Activated naive CD4-positive, alpha-beta T cell treated with Interleukin-2 at 50 U/mL for 16 hours (primary cell): ENCODE data around the gene KIF1B.
"Not testable (repeated sequence)": the region's sequence is repeated elsewhere in the genome, so short reads cannot be mapped to it uniquely, and the experiment has no call there.

ENCODE experiments used
- DNase-seq: peaks from one replicate; pipeline ENCODE4 v3.0.0-alpha.2; 2020

Gene KIF1B

DNA sequence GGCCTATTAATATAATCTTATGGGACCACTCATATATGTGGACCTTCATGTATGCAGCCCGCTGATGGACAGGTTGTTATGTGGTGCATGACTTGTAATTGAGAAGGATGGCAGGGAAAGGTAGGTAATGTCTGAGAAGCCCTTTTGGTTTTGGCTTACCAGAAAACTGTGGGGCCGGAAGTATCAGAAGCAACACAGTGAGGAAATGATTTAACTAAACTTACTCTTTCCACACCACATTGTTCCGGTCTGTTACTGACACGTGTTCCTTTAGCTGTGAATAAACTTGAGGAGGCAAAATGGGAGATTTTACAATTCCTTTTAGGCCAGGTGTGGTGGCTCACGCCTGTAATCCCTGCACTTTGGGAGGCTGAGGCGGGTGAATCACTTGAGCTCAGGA, 32.4 kb downstream of the KIF1B start:
- no peak for DNase-seq

DNA sequence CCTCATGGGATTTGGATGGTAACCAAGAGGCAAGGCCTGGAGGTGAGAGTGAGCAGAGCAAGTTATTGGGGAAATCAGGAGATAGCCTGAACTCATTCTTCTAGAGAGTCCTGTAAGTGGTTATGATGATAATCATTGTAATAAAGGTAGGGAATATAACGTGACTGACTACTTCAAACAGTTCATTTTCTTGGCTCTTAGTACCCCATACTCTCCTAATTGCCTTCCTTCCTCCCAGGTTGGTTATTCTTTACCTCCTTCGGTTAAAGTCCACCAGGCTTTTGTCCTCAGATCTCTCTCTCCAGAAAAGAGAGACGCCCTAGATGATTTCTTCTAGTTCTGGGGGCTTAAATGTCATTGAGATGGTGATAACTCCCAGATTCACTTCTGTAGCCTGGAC, 35.3 kb downstream of the KIF1B start:
- DNase-seq: no peak

DNA sequence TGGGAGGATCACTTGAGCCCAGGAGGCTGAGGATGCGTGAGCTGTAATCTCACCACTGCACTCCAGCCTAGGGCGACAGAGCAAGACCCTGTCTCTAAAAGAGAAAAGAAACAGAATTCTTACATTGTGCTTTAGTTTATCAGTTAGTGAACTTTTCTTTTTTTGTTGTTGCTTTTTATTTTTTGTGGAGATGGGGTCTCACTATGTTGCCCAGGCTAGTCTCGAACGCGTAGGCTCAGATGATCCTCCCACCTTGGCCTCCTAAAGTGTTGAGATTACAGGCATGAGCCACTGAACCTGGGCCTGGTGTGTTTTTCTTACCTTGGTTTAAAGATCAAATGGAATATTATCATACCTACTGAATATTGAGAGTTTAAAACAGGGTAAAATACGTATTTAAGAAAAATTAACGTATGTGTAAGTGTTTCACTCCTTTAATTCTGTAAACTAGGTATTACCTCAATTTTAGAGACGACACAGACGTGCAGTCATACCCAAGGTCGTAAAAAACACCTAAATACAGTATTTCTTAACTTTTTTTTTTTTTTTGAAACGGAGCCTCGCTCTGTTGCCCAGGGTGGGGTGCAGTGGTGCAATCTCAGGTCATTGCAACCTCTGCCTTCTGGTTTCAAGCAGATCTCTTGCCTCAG, 39.6 kb downstream of the KIF1B start:
- DNase-seq: no peak

DNA sequence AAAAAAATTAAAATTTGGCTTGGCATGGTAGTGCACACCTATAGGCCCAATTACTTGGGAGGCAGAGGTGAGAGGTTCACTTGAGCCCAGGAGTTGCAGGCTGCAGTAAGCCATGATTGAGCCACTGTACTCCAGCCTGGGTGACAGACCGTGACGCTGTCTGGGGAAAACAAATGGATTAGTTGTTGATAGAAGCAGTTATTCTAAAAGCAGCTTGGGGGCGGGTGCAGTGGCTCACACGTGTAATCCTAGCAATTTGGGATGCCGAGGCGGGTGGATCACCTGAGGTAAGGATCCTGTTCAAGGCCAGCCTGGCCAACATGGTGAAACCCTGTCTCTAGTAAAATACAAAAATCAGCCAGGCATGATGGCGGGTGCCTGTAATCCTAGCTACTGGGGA, 40.3 kb downstream of the KIF1B start:
- no peak for DNase-seq

DNA sequence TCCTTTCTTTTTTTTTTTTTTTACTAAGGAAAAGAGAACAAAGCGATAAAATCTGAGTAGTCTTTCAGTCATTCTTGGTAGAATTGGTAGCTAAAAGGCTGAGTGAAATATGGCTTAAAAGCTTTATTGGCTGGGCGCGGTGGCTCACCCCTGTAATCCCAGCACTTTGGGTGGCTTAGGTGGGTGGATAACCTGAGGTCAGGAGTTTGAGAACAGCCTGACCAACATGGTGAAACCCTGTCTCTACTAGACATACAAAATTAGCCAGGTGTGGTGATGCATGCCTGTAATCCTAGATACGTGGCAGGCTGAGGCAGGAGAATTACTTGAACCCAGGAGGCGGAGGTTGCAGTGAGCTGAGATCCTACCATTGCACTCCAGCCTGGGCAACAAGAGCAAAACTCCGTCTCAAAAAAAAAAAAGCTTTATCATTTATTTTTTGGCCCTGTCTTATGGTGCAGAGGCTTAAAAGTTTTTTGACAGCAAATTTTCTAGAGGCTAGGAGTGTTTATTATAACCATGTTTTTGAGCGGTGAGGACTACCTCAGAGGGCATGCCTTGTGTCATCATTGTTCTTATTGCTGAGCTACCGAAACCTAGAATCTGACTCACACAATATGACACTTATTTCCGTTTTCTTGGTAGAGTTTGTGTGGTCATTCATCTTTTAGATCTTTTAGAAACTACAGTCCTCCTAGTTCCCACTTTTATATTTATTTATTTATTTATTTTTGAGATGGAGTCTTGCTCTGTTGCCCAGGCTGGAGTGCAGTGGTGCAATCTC, 41.1 kb downstream of the KIF1B start:
- DNase-seq: not testable (repeated sequence)

DNA sequence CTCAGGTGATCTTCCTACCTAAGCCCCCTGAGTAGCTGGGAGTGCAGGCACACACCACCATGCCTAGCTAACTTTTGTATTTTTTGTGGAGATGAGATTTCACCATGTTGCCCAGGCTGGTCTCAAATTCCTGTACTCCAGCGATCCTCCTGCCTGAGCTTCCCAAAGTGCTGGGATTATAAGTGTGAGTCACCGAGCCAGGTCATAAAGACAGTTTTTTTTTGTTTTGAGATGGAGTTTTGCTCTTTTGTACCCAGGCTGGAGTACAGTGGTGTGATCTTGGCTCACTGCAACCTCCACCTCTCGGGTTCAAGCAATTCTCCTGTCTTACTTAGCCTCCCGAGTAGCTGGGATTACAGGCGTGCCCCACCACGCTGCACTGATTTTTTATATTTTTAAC, 42.1 kb downstream of the KIF1B start:
- DNase-seq: no peak

DNA sequence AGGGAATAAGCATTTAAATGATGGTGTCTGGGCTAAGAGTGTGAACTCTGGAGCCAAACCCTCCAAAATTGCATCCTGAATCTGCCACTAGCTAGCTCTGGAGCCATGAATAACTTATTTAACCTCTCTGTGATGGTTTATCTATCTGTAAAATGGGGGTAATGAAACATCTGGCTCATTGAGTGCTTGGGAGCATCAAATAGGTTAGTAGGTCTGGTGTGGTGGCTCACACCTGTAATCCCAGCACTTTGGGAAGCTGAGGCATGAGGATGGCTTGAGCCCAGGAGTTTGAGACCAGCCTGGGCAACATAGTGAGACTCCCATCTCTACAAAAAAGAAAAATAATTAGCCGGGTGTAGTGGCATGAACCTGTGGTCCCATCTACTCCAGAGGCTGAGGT, 42.8 kb downstream of the KIF1B start:
- DNase-seq: no peak

DNA sequence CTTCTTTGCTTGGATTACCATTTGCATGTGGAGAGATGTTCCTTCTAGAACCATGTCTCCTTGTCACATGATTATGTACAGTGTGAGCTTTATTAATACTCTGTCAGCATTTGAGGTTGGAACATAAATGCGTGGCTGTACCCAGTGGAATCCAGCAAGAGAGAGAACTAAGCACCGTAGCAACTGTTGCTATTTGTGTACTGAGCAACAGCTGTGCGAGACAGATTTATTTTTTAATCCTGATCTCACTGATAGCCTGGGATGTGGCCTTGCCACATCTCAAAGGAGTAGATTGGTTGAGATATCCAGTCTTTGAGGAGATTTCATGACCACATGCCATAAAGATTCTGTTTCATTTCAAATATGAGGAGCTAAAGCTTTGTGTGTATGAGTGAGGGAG, 43.4 kb downstream of the KIF1B start:
- DNase-seq: no peak

DNA sequence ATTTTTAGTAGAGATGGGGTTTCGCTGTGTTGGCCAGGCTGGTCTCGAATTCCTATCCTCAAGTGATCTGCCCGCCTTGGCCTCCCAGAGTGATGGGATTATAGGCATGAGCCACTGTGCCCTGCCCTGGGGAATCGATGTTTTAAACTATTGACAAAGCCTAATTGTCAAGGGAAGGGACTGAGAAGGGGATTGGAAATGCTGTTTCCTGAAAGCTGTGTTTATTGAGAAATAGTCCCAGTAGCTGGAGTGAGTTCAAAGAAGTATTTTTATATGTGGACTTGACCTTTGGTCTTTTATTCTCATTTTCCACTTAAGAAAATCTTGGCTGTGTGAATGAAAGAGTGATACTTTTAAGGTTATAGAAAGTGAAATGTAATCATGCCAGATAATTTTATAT, 47.5 kb downstream of the KIF1B start:
- DNase-seq: no peak

DNA sequence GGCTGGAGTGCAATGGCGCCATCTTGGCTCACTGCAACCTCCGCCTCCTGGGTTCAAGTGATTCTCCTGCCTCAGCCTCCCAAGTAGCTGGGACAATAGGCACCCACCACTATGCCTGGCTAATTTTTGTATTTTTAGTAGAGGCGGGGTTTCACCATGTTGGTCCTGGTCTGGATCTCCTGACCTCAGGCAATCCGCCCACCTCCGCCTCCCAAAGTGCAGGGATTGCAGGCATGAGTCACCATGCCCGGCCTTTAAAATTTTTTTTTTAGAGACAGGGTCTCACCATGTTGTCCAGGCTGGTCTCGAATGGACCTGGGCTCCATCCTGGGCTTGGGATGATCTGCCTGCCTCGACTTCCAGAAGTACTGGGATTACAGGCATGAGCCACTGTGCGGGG, 49.2 kb downstream of the KIF1B start:
- DNase-seq: not testable (repeated sequence)

DNA sequence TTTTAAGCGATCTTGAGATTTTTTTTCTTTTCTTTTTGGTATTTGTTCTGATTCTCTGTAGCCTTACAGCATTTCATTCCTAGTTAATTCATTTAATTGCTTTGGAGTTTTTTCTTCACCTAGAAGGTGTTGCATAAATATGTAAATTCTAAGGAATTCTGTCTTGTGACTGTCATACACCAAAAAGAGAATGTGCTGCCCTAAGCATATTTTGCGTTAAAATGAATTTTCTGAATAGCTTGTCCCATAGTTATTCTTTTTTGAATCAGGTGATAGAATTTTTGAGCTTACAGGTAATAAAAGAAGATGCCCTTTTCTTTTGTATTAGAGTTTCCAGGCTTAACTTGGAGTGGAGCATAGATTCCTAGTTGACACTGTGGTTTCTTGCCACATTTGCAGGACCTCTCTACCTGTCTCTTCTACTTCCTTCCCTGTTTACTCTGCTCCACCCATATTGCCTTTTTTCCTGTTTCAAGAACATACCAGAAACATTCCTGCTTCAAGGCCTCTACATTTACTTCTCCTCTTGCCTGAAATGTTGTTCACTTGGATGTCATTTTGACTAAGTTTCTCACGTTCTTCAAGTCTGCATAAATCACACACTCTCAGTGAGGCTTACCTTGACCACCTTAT, 53.2 kb downstream of the KIF1B start:
- no peak for DNase-seq

DNA sequence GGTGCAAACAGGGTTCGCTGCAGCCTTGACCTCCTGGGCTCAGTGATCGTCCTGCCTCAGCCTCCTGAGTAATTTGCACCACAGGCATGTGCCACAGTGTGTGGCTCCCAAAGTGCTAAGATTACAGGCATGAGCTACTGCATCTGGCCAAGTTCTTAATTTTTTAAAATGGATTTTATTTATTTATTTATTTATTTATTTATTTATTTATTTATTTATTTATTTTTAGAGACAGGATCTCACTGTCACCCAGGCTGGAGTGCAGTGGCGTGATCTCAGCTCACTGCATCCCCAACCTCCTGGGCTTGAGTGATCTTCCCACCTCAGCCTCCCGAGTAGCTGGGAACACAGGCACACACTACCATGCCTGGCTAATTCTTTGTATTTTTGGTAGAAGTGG, 54.7 kb downstream of the KIF1B start:
- no peak for DNase-seq

DNA sequence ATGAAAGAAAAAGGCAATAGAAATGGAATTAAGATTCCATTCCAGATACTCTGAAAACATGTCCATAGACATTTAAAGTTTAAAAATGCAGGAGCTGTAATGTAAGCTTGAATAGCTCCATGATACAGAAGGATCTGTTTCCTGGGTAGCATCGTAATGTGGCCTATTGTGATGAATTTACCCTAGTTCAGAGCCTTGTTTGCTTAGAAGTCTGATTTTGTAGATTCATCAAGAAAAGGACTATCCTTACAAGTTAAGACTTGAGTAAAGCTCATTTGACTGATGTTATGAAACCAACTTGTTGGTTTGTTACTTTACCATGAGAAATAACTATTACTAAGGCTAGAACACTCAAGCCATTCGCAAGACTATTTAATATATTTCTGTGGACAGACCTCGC, 55.5 kb downstream of the KIF1B start:
- DNase-seq: no peak

DNA sequence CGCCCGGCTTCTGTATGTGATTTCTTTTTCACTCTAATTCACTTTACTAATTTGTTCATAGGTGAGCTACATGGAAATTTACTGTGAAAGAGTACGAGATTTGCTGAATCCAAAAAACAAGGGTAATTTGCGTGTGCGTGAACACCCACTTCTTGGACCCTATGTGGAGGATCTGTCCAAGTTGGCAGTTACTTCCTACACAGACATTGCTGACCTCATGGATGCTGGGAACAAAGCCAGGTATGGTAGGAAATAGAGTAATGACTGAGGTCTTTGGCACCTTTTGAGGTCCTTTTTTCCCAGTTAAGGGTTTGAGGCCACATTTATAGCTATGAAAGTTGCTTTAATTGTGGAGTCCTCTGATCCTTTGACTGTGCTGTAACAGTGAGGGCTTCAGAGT, 56.9 kb downstream of the KIF1B start:
- DNase-seq: no peak

DNA sequence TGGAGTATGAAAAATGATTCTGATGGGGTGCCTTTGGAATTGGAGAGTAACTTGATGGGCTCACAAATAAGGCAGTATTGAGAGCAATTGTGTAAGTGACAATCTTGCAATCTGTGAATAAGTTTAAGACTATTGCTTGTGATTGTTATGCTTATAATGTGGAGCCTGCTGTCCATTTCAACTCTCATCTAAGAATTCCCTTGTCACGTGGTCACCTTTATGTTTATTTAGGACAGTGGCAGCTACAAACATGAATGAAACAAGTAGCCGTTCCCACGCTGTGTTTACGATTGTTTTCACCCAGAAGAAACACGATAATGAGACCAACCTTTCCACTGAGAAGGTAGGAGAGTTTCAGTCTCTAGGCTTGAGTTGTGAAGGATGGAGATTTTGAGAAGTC, 57.6 kb downstream of the KIF1B start:
- DNase-seq: no peak

DNA sequence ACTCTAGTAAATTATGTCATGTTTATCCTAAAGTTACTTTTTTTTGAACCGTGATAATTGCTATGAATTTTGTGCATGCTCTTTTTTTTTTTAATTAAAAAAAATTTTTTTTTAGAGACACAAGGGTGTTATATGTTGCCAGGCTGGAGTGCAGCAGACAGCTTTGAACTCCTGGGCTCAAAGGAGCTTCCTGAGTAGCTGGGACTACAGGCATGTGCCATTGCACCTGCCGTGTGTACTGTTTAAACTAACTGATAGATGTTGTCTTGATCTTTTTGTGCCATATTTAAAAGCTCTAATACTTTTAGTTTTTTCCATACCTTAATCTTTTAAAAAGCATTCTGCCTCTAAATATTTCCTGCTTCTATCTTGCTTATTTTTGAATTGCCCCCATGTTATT, 60.7 kb downstream of the KIF1B start:
- no peak for DNase-seq

DNA sequence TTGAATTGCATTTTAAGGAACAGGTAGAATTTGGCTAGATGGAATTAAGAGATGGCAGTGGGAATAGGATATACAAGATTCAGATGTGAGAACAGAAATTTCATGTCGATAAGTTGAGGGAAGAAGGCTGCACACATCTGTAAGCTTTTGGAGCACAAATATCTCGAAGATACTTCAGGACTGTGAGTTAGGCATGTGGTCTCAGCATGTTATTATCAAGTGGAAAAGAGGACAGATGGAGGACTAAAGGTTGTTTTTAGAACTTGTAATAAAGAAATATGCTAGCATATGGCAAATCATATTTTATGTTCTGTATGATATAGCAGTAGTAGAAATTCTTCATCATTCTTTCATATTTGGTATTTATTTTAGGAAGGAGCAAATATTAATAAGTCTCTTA, 61.5 kb downstream of the KIF1B start:
- no peak for DNase-seq

DNA sequence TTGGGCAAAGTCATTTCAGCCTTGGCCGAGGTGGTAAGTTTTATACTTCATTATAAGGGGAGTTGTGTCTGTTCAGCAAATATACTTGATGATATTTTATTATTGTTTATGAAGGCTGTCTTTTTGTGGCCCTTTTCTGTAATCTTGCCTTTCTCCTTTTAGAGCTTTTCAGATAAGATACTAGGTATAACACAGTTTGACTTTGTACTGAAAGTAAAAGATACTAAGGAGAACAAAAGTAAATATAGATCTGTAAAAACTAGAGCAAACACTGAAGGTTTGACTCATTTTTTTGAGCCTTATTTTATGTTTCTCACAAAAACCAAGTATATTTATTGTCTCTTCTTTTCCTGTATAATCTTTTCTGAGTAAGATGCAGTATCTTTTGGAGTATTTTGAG, 61.9 kb downstream of the KIF1B start:
- no peak for DNase-seq

DNA sequence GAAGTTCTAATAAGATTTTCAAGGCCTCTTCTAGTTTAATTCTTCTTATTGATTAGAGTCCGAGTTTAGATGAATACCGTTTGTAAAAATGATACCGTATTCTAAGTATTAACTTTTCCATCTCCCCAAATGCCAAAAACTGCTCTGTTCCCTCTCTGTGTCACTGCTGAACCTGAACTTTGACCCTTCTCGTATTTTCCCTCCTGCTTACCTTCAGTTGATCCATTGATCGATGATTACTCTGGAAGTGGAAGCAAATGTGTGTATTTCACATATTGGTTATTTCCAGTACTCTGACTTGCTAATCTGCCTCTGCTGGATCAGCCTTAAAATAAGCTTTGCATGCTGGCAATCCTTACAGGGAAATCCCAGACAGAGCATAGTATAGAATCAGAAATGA, 68.5 kb downstream of the KIF1B start:
- DNase-seq: no peak

DNA sequence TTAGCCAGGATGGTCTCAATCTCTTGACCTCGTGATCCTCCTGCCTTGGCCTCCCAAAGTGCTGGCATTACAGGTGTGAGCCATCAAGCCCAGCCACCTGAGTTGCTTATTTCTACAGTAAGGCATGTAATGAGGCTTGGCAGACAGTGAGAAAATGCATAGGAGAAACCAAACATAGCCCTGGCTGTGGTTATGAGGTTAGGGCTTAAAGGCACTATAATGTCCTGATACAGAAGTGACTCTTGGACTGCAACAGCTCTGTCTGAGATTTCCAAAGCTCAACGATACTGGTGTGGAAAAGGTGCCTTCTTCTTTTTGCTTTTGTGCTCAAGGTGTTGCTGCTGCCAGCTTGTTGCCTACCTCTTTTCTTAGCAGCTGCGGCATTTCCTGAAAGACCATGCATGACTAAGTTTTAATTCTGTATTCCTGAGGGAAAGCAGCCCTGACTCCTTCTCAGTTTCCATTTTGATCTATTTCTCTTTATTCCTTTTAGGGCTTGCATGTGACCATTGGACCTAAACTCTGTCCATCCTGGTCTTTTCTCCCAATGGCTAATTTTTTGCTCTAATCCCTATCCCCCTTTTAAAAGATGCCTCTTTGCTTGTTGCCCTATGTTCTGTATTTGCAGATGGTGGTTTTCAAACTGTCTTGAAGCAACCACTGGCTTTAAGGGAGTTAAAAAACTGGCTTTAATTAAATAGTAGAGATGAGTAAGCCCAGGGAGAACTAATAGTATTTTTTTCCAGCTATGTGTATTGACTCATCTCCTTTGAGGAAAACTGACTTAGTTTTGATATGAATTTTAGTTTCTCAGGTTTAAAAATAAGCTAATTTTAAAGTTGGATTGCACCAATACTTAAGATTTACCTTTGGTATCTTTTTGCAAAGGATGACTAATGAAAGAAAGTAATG, 70.3 kb downstream of the KIF1B start:
- no peak for DNase-seq

DNA sequence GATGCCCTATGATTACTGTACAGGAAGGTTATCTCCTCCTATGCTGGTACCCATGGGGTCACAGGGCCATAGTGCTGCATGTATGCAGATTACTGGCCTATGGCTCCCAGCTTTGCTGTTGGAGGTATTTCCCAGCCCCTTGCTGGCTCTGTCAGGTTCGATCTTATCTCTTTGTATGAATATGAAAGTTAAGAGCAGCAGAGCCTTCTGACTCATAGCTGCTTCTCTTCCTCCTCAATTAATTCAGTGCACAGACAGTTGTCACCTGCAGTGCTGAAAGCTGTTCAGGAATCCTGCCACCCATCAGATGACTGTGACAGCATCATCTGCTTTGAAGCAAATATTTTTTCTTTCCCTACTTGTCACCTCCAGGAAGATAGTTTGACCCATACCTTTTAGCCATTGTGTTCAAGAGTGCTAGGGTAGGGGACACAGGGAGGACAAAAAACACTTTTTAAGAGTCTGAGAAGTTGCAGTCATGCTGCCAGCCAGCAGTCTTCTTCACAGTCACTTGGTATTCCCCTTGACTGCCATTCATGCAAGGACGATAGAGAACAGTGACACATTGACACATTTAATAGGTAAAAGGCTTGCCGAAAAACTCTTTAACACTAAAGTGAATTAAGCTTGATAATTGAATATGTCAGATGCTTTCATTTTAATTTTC, 73.1 kb downstream of the KIF1B start:
- DNase-seq: peak; percentile 9

DNA sequence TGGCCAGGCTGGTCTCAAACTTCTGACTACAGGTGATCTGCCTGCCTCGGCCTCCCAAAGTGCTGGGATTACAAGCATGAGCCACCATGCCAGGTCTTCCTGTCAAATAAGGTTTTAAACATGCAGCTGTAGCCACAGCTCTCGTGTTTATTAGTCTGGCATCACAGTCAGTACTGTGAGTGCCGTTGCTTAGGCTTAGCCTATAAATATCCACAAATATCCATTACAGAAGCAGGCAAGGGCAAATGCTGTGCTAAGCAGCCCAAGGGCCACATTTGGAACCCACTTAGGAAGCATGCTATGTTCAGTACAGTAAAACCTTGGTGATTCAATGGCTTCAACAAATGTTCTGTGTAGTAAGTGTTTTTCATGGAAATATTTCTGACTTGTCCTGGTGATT, 75.9 kb downstream of the KIF1B start:
- DNase-seq: no peak
